CD8-positive, alpha-beta memory T cell (primary cell): Measurements from ENCODE around the gene THRAP3. TPM values are rescaled to one million over a fixed set of nuclear protein-coding genes. Genes with fewer than 3 reads are reported as not detected.

Experiments used
- CTCF ChIA-PET: fragments of 350-600 bp; sonication (Branson Sonifier 250); formaldehyde crosslinking; loops from one replicate; lab custom pipeline; 2021; ENCODE audit warnings: antibody characterized with exemption; lab: Charles Lee
- POLR2A ChIA-PET: fragments of 350-600 bp; sonication (Branson Sonifier 250); formaldehyde crosslinking; loops from one replicate; lab custom pipeline; 2021; ENCODE audit warnings: antibody characterized with exemption; lab: Charles Lee
- DNase-seq, 5 donors: peaks; one replicate each; pipeline versions ENCODE4 v3.0.0 to v3.0.0-alpha.2; 2020 to 2022; ENCODE audit warnings: mixed read lengths in 1 of 5
- H3K27ac ChIP-seq: one replicate; pipeline ENCODE4 v1.7.0; 2013; ENCODE audit warnings: low read depth, mild to moderate bottlenecking, low read length, moderate library complexity
- H3K27me3 ChIP-seq: 2 replicates; pipeline ENCODE4 v1.7.0; 2013; ENCODE audit warnings: low read length, mild to moderate bottlenecking; ENCODE audit not compliant: insufficient read depth, poor library complexity, severe bottlenecking
- H3K36me3 ChIP-seq: 2 replicates; pipeline ENCODE4 v1.7.0; 2013; ENCODE audit warnings: mild to moderate bottlenecking, low read length, moderate library complexity; ENCODE audit not compliant: insufficient read depth
- H3K4me1 ChIP-seq: 2 replicates; pipeline ENCODE4 v1.7.0; 2013; ENCODE audit warnings: mild to moderate bottlenecking, low read length, moderate library complexity; ENCODE audit not compliant: insufficient read depth
- H3K4me3 ChIP-seq: 2 replicates; pipeline ENCODE4 v1.7.0; 2013; ENCODE audit warnings: mild to moderate bottlenecking, low read length
- H3K9me3 ChIP-seq: 2 replicates; pipeline ENCODE4 v1.7.0; 2013; ENCODE audit warnings: mild to moderate bottlenecking, low read length
- H3K27ac Mint-ChIP-seq, 8 donors: one replicate each; pipeline ENCODE4 v1.8.0; 2020 to 2021; ENCODE audit warnings: mixed read lengths in 8 of 8, mild to moderate bottlenecking in 6 of 8, inconsistent platforms in 3 of 8, moderate library complexity in 3 of 8
- H3K27me3 Mint-ChIP-seq, 2 donors: one replicate each; pipeline ENCODE4 v1.8.0; 2020 to 2021; ENCODE audit warnings: mixed read lengths in 2 of 2, mild to moderate bottlenecking in 1 of 2, moderate library complexity in 1 of 2
- H3K36me3 Mint-ChIP-seq, 3 donors: one replicate each; pipeline ENCODE4 v1.8.0; 2020 to 2021; ENCODE audit warnings: mixed read lengths in 3 of 3, inconsistent platforms in 1 of 3, mild to moderate bottlenecking in 1 of 3
- H3K4me1 Mint-ChIP-seq, 3 donors: one replicate each; pipeline ENCODE4 v1.8.0; 2020 to 2021; ENCODE audit warnings: mixed read lengths in 3 of 3, inconsistent platforms in 1 of 3, mild to moderate bottlenecking in 1 of 3
- H3K4me3 Mint-ChIP-seq, 7 donors: one replicate each; pipeline ENCODE4 v1.8.0; 2020 to 2021; ENCODE audit warnings: mixed read lengths in 7 of 7, mild to moderate bottlenecking in 6 of 7, moderate library complexity in 4 of 7, inconsistent platforms in 2 of 7
- H3K9me3 Mint-ChIP-seq, 5 donors: one replicate each; pipeline ENCODE4 v1.8.0; 2020 to 2022; ENCODE audit warnings: mixed read lengths in 5 of 5, mild to moderate bottlenecking in 3 of 5, moderate library complexity in 2 of 5, inconsistent platforms in 1 of 5
- polyA plus RNA-seq: library from polyadenylated mRNA; unstranded; fragments of 300-500 nt; fragmentation: Illumina TruSeq; gene quantifications from one replicate; pipeline ENCODE4 v1.2.3, GENCODE V29; 2021
- total RNA-seq, 2 experiments: library from RNA; stranded (reverse); gene quantifications; one replicate each; pipeline ENCODE4 v1.2.3, GENCODE V29; 2021

THRAP3 gene
- total and polyA plus RNA-seq, 3 experiments from 2014 or later, result 100 to 168 (median 167) TPM

DNA sequence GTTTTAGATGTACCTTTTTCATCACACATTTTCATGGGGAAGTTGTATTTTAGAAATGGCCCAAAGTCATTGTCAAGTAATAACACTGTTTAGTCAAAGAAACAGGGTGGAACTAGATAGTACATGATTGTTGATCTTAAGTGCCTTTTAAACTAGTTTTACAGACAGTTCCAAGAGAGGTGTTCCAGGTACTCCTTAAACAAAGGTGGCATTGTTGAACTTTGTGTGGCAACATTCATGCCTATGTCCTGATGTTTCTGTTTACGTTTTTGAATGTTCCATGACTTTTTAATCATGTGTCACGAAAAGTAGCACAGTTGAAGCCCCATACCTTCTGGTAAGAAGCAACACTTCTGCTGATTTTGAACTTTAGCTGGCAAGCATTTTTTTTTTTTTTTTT is 72.8 kb downstream of the THRAP3 start:
- Mint-ChIP-seq H3K9me3 (no peaks in the 10 kb centered on the region), H3K36me3 (peaks cover 0 to 84% (median 19%) of the 10 kb centered on the region in 3 donors), H3K4me1 (peaks cover 0 to 5% (median 4%) of the 10 kb centered on the region in 3 donors), H3K27ac (peak overlapping the region in 3 of 8 donors; percentile 2 to 60 (median 56)), H3K27me3 (no peaks in the 10 kb centered on the region), H3K4me3 (no peak overlapping the region)
- Histone ChIP-seq H3K4me1 (no peaks in the 10 kb centered on the region), H3K9me3 (no peaks in the 10 kb centered on the region), H3K4me3 (no peak overlapping the region), H3K27me3 (no peaks in the 10 kb centered on the region), H3K36me3 (peaks cover 55% of the 10 kb centered on the region), H3K27ac (no peak overlapping the region)
- ChIA-PET POLR2A (no interaction called here), CTCF (interaction anchor here (1.0 to 1.4 kb wide), 2 partner anchors 109 to 148 kb away, joined by 3 read pairs; partner anchors contain the start of gene TRAPPC3)
- no peak for DNase-seq

DNA sequence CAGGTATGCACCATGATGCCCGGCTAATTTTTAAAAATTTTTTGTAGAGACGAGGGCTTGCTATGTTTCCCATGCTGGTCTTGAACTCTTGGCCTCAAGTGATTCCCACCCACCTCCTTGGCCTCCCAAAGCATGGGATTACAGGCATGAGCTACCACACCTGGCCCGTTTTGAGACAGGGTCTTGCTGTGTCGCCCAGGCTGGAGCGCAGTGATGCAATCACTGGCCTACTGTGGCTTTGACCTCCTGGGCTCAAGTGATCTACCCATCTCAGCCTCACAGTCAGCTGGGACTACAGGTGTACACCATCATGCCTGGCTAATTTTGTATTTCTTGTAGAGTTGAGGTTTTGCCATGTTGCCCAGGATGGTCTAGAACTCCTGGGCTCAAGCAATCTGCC is 74.4 kb downstream of the THRAP3 start:
- CTCF ChIA-PET, result interaction anchor here (1.2 to 1.6 kb wide), 2 partner anchors 13 to 15 kb away, joined by 4 read pairs; no protein-coding TSS in a partner anchor
- POLR2A ChIA-PET, result interaction anchor here (0.6 to 1.0 kb wide), 2 partner anchors 9 to 50 kb away, joined by 3 to 4 read pairs; no protein-coding TSS in a partner anchor
- Histone ChIP-seq H3K4me1 (no peaks in the 10 kb centered on the region), H3K9me3 (no peaks in the 10 kb centered on the region), H3K4me3 (no peak overlapping the region), H3K36me3 (peaks cover 53% of the 10 kb centered on the region), H3K27ac (no peak overlapping the region), H3K27me3 (no peaks in the 10 kb centered on the region)
- H3K9me3 Mint-ChIP-seq, result no peaks in the 10 kb centered on the region
- H3K27me3 Mint-ChIP-seq, result no peaks in the 10 kb centered on the region
- H3K4me1 Mint-ChIP-seq, result peaks cover 0 to 5% (median 0%) of the 10 kb centered on the region in 3 donors
- no peak overlapping the region for H3K4me3 Mint-ChIP-seq
- peaks cover 0 to 86% (median 25%) of the 10 kb centered on the region in 3 donors for H3K36me3 Mint-ChIP-seq
- no peak for DNase-seq
- H3K27ac Mint-ChIP-seq, result no peak overlapping the region

DNA sequence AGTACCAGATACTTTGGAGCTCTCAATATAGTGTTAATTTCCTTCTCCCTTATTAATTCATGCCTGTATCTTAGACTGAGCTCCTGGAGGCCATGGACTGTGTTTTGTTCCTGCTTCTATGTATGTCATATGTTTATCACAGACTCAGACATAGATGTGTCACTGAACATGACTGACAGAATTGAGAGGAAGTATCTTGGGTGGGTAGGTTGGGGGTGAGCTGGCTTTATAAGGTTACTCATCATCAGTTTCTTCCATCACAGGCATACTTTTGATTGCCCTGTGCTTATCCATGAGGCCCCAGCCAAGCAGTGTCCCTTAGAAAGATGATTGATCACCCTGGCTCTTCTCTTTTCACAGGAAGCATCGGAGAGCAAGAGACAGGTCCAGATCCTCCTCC is 76.3 kb downstream of the THRAP3 start:
- Histone ChIP-seq H3K4me1 (no peaks in the 10 kb centered on the region), H3K27me3 (no peaks in the 10 kb centered on the region), H3K36me3 (peaks cover 51% of the 10 kb centered on the region), H3K4me3 (no peak overlapping the region), H3K9me3 (no peaks in the 10 kb centered on the region), H3K27ac (no peak overlapping the region)
- CTCF ChIA-PET, result interaction anchor here (1.3 to 1.5 kb wide), 4 partner anchors 13 to 151 kb away, joined by 3 to 5 read pairs (median 4); partner anchors contain the start of gene TRAPPC3
- POLR2A ChIA-PET, result no interaction called here
- no peak overlapping the region for H3K4me3 Mint-ChIP-seq
- H3K9me3 Mint-ChIP-seq, result no peaks in the 10 kb centered on the region
- peaks cover 3 to 6% (median 5%) of the 10 kb centered on the region in 3 donors for H3K4me1 Mint-ChIP-seq
- peak overlapping the region in 4 of 8 donors; percentile 38 to 63 (median 52) for H3K27ac Mint-ChIP-seq
- no peak for DNase-seq
- peaks cover 0 to 83% (median 20%) of the 10 kb centered on the region in 3 donors for H3K36me3 Mint-ChIP-seq
- no peaks in the 10 kb centered on the region for H3K27me3 Mint-ChIP-seq

- Histone ChIP-seq H3K9me3 (no peaks in the 10 kb centered on the region), H3K27ac (no peak overlapping the region), H3K36me3 (peaks cover 48% of the 10 kb centered on the region), H3K27me3 (no peaks in the 10 kb centered on the region), H3K4me3 (no peak overlapping the region), H3K4me1 (peaks cover 5% of the 10 kb centered on the region)
- DNase-seq, result no peak
- ChIA-PET POLR2A (no interaction called here), CTCF (interaction anchor here (1.3 kb wide), 1 partner anchor 19 kb away, joined by 3 read pairs; no protein-coding TSS in a partner anchor)
- Mint-ChIP-seq H3K27ac (peak overlapping the region in 2 of 8 donors; percentile 20 to 60), H3K27me3 (no peaks in the 10 kb centered on the region), H3K36me3 (peaks cover 0 to 77% (median 19%) of the 10 kb centered on the region in 3 donors), H3K9me3 (no peaks in the 10 kb centered on the region), H3K4me1 (peaks cover 7 to 8% (median 7%) of the 10 kb centered on the region in 3 donors), H3K4me3 (no peak overlapping the region)
Observed at GRCh38 chr1:36301220-36301619, 77.0 kb downstream of the THRAP3 start.

DNA sequence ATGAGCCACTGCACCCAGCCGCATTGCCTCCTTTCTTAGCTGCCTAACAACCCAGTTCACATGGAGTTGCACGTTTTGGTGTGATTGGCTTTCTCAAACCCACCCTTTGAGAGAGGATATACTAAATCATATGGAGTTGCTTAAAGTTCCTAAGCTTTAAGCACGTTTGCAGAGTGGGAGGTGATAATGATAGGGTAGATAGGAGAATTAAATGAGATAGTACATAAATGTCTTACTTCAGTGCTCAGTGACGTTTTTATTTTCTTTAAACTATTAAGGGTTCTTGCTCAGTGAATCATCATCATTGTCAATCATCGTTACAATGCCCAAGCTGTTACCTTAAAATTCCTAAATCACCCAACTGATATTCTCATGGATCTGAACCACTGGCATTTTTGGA is 79.0 kb downstream of the THRAP3 start:
- Mint-ChIP-seq H3K27ac (peak overlapping the region in 4 of 8 donors; percentile 2 to 74 (median 30)), H3K9me3 (no peaks in the 10 kb centered on the region), H3K36me3 (peaks cover 0 to 64% (median 17%) of the 10 kb centered on the region in 3 donors), H3K4me1 (peaks cover 12 to 18% (median 17%) of the 10 kb centered on the region in 3 donors), H3K27me3 (no peaks in the 10 kb centered on the region), H3K4me3 (peak overlapping the region in 2 of 7 donors; percentile 33 to 63)
- POLR2A ChIA-PET, result no interaction called here
- no peak overlapping the region for H3K27ac ChIP-seq
- DNase-seq, result no peak
- CTCF ChIA-PET, result interaction anchor here (1.0 kb wide), 1 partner anchor 18 kb away, joined by 4 read pairs; no protein-coding TSS in a partner anchor
- peaks cover 14% of the 10 kb centered on the region for H3K4me1 ChIP-seq
- H3K27me3 ChIP-seq, result no peaks in the 10 kb centered on the region
- H3K9me3 ChIP-seq, result no peaks in the 10 kb centered on the region
- peaks cover 39% of the 10 kb centered on the region for H3K36me3 ChIP-seq
- H3K4me3 ChIP-seq, result no peak overlapping the region

GRCh38 chr1:36303650-36304360 is 79.6 kb downstream of the THRAP3 start:
- Mint-ChIP-seq H3K9me3 (no peaks in the 10 kb centered on the region), H3K27ac (peak overlapping the region in 4 of 8 donors; percentile 2 to 86 (median 48)), H3K36me3 (peaks cover 0 to 59% (median 17%) of the 10 kb centered on the region in 3 donors), H3K27me3 (no peaks in the 10 kb centered on the region), H3K4me1 (peaks cover 12 to 18% (median 17%) of the 10 kb centered on the region in 3 donors), H3K4me3 (peak overlapping the region in 3 of 7 donors; percentile 1 to 63 (median 33))
- peaks cover 35% of the 10 kb centered on the region for H3K36me3 ChIP-seq
- no peak overlapping the region for H3K4me3 ChIP-seq
- no peaks in the 10 kb centered on the region for H3K27me3 ChIP-seq
- H3K9me3 ChIP-seq, result no peaks in the 10 kb centered on the region
- no peak for DNase-seq
- no peak overlapping the region for H3K27ac ChIP-seq
- POLR2A ChIA-PET, result no interaction called here
- CTCF ChIA-PET, result interaction anchor here (1.0 kb wide), 2 partner anchors 18 to 21 kb away, joined by 3 to 4 read pairs; no protein-coding TSS in a partner anchor
- H3K4me1 ChIP-seq, result peaks cover 14% of the 10 kb centered on the region

- peaks cover 14% of the 10 kb centered on the region for H3K4me1 ChIP-seq
- no peak overlapping the region for H3K27ac ChIP-seq
Observed at GRCh38 chr1:36304521-36304920, 80.3 kb downstream of the THRAP3 start.

More at GRCh38 chr1:36304521-36304920, 80.3 kb downstream of the THRAP3 start:
- H3K4me1 Mint-ChIP-seq, result peaks cover 12 to 18% (median 17%) of the 10 kb centered on the region in 3 donors
- Histone ChIP-seq H3K27me3 (no peaks in the 10 kb centered on the region), H3K36me3 (peaks cover 34% of the 10 kb centered on the region), H3K9me3 (no peaks in the 10 kb centered on the region), H3K4me3 (no peak overlapping the region)
- DNase-seq, result no peak
- CTCF ChIA-PET, result interaction anchor here (1.0 kb wide), 1 partner anchor 20 kb away, joined by 3 read pairs; no protein-coding TSS in a partner anchor
- H3K4me3 Mint-ChIP-seq, result peak overlapping the region in 1 of 7 donors; percentile 85
- no peaks in the 10 kb centered on the region for H3K27me3 Mint-ChIP-seq
- peak overlapping the region in 4 of 8 donors; percentile 22 to 84 (median 44) for H3K27ac Mint-ChIP-seq
- no peaks in the 10 kb centered on the region for H3K9me3 Mint-ChIP-seq
- POLR2A ChIA-PET, result no interaction called here
- H3K36me3 Mint-ChIP-seq, result peaks cover 0 to 55% (median 17%) of the 10 kb centered on the region in 3 donors
